T-helper 1 cell (primary cell): ENCODE results near the gene CNN2.

ENCODE experiments used
- DNase-seq, 5 donors: peaks; one replicate each; pipeline ENCODE4 v3.0.0-alpha.2; 2012 to 2020

CNN2 gene

GRCh38 chr19:1084024-1084868, 57.8 kb downstream of the CNN2 start:
- no peak for DNase-seq

- no peak for DNase-seq
Observed at GRCh38 chr19:1085053-1085658, 58.7 kb downstream of the CNN2 start.

- DNase-seq: no peak
Observed at GRCh38 chr19:1085676-1086442, 59.5 kb downstream of the CNN2 start.

- no peak for DNase-seq
Observed at GRCh38 chr19:1086613-1087012, 60.2 kb downstream of the CNN2 start.

GRCh38 chr19:1087813-1088415, 61.5 kb downstream of the CNN2 start:
- DNase-seq: peak in 1 of 5 donors; percentile 54

- DNase-seq: no peak
Observed at GRCh38 chr19:1088416-1089010, 62.1 kb downstream of the CNN2 start.
